GM12874 (cell line): ENCODE results near the gene RNPS1.

Experiments
- TF ChIP-seq, protein P1 (sequence below): IDR thresholded peaks from 2 replicates; pipeline ENCODE4 v1.5.1; 2011; ENCODE audit warnings: low read depth, mild to moderate bottlenecking, control low read depth, low read length, moderate library complexity; ENCODE audit not compliant: insufficient read depth

The RNPS1 gene

GRCh38 chr16:2297506-2297860 lies 29.6 kb upstream of the RNPS1 start:
- TF ChIP-seq, protein P1, sequence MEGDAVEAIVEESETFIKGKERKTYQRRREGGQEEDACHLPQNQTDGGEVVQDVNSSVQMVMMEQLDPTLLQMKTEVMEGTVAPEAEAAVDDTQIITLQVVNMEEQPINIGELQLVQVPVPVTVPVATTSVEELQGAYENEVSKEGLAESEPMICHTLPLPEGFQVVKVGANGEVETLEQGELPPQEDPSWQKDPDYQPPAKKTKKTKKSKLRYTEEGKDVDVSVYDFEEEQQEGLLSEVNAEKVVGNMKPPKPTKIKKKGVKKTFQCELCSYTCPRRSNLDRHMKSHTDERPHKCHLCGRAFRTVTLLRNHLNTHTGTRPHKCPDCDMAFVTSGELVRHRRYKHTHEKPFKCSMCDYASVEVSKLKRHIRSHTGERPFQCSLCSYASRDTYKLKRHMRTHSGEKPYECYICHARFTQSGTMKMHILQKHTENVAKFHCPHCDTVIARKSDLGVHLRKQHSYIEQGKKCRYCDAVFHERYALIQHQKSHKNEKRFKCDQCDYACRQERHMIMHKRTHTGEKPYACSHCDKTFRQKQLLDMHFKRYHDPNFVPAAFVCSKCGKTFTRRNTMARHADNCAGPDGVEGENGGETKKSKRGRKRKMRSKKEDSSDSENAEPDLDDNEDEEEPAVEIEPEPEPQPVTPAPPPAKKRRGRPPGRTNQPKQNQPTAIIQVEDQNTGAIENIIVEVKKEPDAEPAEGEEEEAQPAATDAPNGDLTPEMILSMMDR, result no peak

DNA sequence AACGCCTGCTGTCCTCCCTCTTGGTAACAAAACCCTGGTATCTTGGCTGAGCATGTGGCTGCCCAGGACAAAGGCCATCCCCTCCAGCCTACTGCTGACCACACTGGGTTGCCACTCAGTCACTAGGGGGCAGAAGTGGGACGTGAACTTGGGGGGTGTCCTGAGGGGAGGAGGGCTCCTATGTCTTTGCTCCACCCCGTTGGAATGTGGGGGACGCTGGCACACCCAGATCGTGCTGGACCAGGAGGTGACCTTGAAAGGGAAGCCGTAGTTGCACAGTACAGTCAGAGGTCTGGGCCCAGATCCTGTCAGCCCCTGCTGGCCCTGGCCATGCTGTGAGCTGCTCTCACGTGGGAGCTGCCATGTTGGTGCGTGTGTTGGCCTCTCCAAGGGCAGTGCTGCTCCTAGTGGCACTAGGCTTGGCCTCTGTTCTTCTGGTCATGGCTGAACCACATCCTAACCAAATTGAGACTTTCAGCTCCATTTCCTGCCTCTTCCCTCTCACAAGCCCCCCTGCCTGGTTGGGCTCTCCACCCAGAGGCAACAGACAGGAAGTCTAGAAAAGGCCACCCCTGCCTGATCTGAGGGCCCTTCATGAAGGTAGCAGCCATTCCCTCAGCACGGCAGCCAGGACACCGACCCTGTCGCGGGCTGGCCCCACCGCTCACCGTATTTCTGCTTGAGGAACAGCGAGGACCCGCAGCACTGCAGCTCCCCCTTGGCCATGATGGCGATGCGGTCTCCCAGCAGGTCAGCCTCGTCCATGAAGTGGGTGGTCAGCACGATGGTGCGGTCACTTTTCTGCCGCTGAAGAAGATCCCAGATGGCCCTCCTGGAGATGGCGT lies 29.0 kb upstream of the RNPS1 start:
- TF ChIP-seq, protein P1, result peak; percentile 58; the same call in 1 of the 2 replicates

GRCh38 chr16:2295056-2295798 lies 27.3 kb upstream of the RNPS1 start:
- TF ChIP-seq, protein P1, result no peak

DNA sequence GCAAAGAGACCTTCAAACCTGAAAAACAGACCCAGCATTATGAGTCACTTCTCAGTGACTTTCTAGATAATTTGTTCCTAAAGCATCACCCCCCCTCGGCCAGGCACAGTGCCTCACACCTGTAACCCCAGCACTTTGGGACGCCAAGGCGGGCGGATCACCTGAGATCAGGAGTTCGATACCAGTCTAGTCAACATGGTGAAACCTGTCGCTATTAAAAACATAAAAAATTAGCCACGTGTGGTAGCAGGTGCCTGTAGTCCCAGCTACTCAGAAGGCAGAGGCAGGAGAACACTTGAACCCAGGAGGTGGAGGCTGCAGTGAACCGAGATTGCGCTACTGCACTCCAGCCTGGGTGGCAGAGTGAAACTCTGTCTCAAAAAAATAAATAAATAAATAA lies 24.3 kb upstream of the RNPS1 start:
- TF ChIP-seq, protein P1, result no peak

GRCh38 chr16:2289282-2289681 lies 21.4 kb upstream of the RNPS1 start:
- TF ChIP-seq, protein P1, result no peak

DNA sequence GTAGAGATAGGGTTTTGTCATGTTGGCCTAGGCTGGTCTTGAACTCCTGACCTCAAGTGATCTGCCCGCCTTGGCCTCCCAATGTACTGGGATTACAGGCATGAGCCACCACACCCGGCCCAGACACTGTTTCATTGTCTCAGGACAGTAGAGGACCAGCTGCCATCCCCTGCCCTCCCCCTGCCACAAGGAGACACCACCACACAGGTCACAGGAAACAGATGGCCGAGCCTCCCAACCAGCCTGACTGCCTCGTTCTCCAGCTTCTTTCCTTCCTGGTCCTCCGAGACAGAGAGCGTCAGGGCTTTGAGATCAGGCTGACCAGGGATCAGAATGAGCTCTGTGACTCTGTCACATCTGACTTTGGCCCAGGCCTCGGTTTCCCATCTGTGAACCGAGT lies 20.8 kb upstream of the RNPS1 start:
- TF ChIP-seq, protein P1, result no peak

- TF ChIP-seq, protein P1, result no peak
These were observed 20.1 kb upstream of the RNPS1 start for GRCh38 chr16:2287916-2288547.
